Measurements from ENCODE around the gene EXOC1.

The EXOC1 gene

GRCh38 chr4:55906989-55907388 is 53.5 kb downstream of the EXOC1 start:
- Histone ChIP-seq H4K20me1 (ENCODE audit: control insufficient read depth, insufficient read depth, low read depth, low read length) (no peaks in the 10 kb centered on the region), H3K4me1 (ENCODE audit: control insufficient read depth, low read length) (0 out of 2 replicates have a peak, but pooled peaks cover 5% of the 10 kb centered on the region), H3K79me2 (ENCODE audit: control insufficient read depth, low read length) (no peaks in the 10 kb centered on the region), H3K4me2 (ENCODE audit: low read length) (no peak overlapping the region), H3K9me3 (ENCODE audit: control insufficient read depth, insufficient read depth, low read length) (no peaks in the 10 kb centered on the region), H3F3A (ENCODE audit: control insufficient read depth, insufficient read depth) (peaks cover 11% of the 10 kb centered on the region), H3K9me2 (replicated peaks; ENCODE audit: control insufficient read depth, low read length) (no peaks in the 10 kb centered on the region), H3K27me3 (ENCODE audit: control insufficient read depth, low read length) (no peaks in the 10 kb centered on the region), H3K36me3 (ENCODE audit: control insufficient read depth, low read length) (peaks cover 52% of the 10 kb centered on the region), H3K4me3 (ENCODE audit: low read length) (no peak overlapping the region), H3K27ac (ENCODE audit: low read depth, low read length) (no peak overlapping the region)
- TF ChIP-seq CTCF (IDR thresholded peaks at IDR 0.05; ENCODE audit: low read depth, low read length, poor library complexity, severe bottlenecking) = no peak

- Histone ChIP-seq H3K36me3 (ENCODE audit: control insufficient read depth, low read length) (peaks cover 47% of the 10 kb centered on the region), H3K27ac (ENCODE audit: low read depth, low read length) (no peak overlapping the region), H3K4me2 (ENCODE audit: low read length) (no peak overlapping the region), H3K9me2 (replicated peaks; ENCODE audit: control insufficient read depth, low read length) (no peaks in the 10 kb centered on the region), H3K4me1 (ENCODE audit: control insufficient read depth, low read length) (0 out of 2 replicates have a peak, but pooled peaks cover 5% of the 10 kb centered on the region), H3K9me3 (ENCODE audit: control insufficient read depth, insufficient read depth, low read length) (no peaks in the 10 kb centered on the region), H3K27me3 (ENCODE audit: control insufficient read depth, low read length) (no peaks in the 10 kb centered on the region), H3K4me3 (ENCODE audit: low read length) (no peak overlapping the region), H4K20me1 (ENCODE audit: control insufficient read depth, insufficient read depth, low read depth, low read length) (no peaks in the 10 kb centered on the region), H3F3A (ENCODE audit: control insufficient read depth, insufficient read depth) (peaks cover 7% of the 10 kb centered on the region), H3K79me2 (ENCODE audit: control insufficient read depth, low read length) (no peaks in the 10 kb centered on the region)
- TF ChIP-seq EZH2phosphoT487 (IDR thresholded peaks at IDR 0.05; ENCODE audit: borderline replicate concordance, low read length) (no peak), CTCF (IDR thresholded peaks at IDR 0.05; ENCODE audit: low read depth, low read length, poor library complexity, severe bottlenecking) (no peak)
Measured at GRCh38 chr4:55907469-55907868, 54.0 kb downstream of the EXOC1 start.

- no peaks in the 10 kb centered on the region for H4K20me1 ChIP-seq (ENCODE audit: control insufficient read depth, insufficient read depth, low read depth, low read length)
- no peaks in the 10 kb centered on the region for H3K9me3 ChIP-seq (ENCODE audit: control insufficient read depth, insufficient read depth, low read length)
- TF ChIP-seq CTCF (IDR thresholded peaks at IDR 0.05; ENCODE audit: low read depth, low read length, poor library complexity, severe bottlenecking) = no peak
- no peak for TF ChIP-seq EZH2phosphoT487 (IDR thresholded peaks at IDR 0.05; ENCODE audit: borderline replicate concordance, low read length)
Measured at GRCh38 chr4:55910140-55910539, 56.7 kb downstream of the EXOC1 start.

More at GRCh38 chr4:55910140-55910539, 56.7 kb downstream of the EXOC1 start:
- no peak overlapping the region for H3K4me3 ChIP-seq (ENCODE audit: low read length)
- H3K27ac ChIP-seq (ENCODE audit: low read depth, low read length) = no peak overlapping the region
- no peaks in the 10 kb centered on the region for H3K9me2 ChIP-seq (replicated peaks; ENCODE audit: control insufficient read depth, low read length)
- no peak overlapping the region for H3K4me2 ChIP-seq (ENCODE audit: low read length)
- H3K27me3 ChIP-seq (ENCODE audit: control insufficient read depth, low read length) = no peaks in the 10 kb centered on the region
- no peaks in the 10 kb centered on the region for H3K79me2 ChIP-seq (ENCODE audit: control insufficient read depth, low read length)
- peaks cover 10% of the 10 kb centered on the region for H3K4me1 ChIP-seq (ENCODE audit: control insufficient read depth, low read length)
- H3F3A ChIP-seq (ENCODE audit: control insufficient read depth, insufficient read depth) = peaks cover 3% of the 10 kb centered on the region
- peaks cover 21% of the 10 kb centered on the region for H3K36me3 ChIP-seq (ENCODE audit: control insufficient read depth, low read length)
